CD4-positive, alpha-beta T cell treated with Interleukin-12 subunit alpha and Interleukin-12 subunit beta, for 1 hour (primary cell): ENCODE data around the gene ARHGAP8.
"Not testable (repeated sequence)": the region's sequence is repeated elsewhere in the genome, so short reads cannot be mapped to it uniquely, and the experiment has no call there.

ENCODE experiments used
- DNase-seq: peaks from one replicate; pipeline ENCODE4 v3.0.0-alpha.2; 2020

Gene ARHGAP8

DNA sequence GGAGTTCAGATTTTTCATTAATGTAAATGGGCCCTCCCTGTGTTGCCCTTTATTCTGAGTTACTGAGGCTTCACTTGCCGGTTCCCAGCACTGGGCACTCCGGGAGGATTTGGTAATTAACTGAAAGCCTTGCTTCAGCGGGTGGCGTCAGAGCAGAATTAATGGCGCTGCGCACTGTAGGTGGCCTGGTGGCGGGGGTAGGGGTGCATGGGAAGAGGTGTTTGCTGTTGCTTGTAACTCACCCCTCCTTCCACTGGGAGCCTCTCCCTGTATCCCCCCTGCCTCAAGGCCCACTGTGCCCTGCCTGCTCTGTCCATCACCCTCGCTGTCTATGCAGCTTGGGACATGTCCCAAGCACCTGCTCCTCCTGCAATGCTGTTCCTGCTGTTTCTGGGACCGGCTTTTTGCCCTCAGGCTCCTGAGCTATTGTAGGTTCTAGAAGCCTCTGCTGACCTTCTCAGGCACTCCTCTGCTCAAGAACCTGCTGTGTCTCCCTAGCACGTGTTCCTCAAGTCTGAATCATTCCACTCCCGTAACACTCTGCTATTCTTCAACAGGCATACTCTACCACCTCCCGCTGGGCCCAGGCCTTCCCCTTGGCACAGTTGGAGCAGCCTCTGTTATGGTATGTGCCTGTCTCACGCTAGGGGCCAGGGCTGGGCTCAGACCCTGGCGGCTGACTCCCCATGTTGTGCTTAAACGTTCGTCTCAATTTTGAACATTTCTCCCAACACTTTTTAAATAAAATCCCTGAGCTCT lies 24.4 kb downstream of the ARHGAP8 start:
- no peak for DNase-seq

- DNase-seq: no peak
Measured at GRCh38 chr22:44777364-44777755, 25.0 kb downstream of the ARHGAP8 start.

DNA sequence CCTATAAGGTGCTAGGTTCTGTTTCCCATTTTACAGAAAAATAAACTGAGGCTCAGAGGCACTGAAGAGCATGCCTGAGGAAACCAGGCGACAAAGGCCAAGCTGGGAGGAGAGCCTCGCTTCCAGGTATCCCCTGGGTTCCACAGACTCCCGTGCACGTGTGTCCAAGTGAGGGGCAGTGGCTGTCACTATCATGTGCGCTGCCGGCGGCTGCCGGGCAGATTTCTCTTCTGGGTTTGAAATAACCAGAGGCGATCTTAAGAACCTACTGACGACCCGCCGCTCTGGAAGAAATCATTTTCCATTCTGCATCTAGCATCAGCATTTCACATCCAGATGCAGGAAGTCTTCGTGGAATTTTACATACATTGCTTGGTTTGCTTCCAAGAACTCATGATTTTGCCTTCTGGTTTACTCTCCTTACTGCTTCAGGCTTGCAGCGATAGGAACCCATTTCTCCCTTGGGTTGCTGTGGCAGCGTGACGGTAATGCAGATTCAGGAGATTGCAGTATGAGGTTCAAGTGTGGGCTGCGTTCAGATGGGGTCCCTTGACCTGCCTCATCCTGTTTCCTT lies 28.6 kb downstream of the ARHGAP8 start:
- no peak for DNase-seq

DNA sequence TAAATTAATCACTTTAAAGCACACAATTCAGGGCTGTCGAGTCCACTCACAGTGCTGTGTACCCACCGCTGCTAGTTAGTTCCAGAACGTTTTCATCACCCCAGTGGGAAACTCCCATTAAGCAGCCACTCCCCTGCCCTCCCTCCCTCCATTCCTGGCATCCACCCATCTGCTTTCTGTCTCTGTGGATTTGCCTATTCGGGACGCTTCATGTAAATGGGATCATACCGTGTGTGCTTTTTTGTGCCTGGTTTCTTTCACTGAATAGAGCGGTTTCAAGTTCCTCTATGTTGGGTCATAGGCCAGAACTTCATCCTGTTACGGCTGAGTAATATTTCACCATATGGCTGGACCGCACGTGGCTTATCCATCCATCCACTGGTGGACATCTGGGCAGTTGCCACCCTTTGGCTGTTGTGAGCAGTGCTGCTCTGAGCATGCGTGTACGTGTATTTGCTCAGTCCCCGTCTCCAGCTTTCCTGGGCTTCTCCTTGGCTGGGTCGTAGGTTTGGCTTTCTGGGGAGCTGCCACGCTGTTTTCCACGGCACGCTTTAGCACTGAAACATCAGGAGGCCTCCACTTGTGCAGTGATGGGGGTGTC lies 30.1 kb downstream of the ARHGAP8 start:
- DNase-seq: no peak

DNA sequence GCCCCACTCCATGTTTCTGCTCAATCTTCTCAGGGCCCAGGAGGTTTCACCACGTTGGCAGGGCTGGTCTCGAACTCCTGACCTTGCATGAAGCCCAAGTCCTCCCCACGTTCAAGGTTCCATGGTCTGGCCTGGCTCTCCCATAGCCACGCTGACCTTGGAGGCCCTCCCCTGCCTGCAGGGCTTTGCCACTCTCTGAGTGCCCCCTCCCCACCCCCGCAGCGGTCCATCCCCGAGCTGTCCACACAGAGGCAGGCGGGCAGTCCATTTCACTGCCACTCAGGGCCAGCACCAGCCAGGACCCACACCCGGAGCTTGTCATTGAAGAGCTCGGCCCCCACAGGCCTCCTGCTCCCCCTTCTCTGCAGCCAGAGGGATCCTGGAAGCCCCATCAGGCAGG lies 30.7 kb downstream of the ARHGAP8 start:
- no peak for DNase-seq

DNA sequence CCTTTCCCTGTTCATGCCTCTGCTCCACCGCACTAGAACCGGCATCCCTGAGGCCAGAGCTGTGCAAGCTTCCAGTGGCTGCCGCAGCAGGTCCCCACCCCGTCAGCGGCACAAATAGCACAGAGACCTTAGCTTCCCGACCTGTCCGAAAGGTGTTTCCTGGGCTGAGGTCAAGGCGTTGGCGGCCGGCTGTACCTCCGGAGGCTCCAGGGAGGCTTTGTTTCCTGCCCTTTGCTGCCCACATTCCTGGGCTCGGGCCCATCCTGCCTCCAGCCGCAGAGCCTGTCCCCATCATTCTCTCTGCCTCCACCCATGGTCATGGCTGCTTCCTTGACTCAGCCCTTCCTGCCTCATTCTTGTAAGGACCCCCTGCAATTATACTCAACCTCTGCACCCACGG lies 31.2 kb downstream of the ARHGAP8 start:
- no peak for DNase-seq

DNA sequence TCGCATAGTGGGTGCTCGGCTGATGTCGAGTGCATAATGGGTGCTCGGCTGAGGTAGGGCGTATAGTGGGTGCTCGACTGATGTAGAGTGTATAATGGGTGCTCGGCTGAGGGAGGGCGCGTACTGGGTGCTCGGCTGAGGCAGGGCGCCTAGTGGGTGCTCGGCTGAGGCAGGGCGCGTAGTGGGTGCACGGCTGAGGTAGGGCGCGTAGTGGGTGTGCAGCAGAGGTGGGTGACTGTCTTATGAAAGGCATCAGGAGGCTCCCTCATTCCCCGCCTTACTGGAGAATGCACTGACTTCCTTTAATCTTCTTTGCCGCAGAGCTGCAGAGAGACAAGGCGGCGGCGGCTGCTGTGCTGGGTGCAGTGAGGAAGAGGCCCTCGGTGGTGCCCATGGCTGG lies 33.8 kb downstream of the ARHGAP8 start:
- no peak for DNase-seq

- DNase-seq: no peak
Measured at GRCh38 chr22:44786610-44787009, 34.2 kb downstream of the ARHGAP8 start.

GRCh38 chr22:44787832-44788231 lies 35.5 kb downstream of the ARHGAP8 start:
- no peak for DNase-seq

- no peak for DNase-seq
Measured at GRCh38 chr22:44793106-44793505, 40.7 kb downstream of the ARHGAP8 start.

GRCh38 chr22:44793506-44794172 lies 41.3 kb downstream of the ARHGAP8 start:
- no peak for DNase-seq

DNA sequence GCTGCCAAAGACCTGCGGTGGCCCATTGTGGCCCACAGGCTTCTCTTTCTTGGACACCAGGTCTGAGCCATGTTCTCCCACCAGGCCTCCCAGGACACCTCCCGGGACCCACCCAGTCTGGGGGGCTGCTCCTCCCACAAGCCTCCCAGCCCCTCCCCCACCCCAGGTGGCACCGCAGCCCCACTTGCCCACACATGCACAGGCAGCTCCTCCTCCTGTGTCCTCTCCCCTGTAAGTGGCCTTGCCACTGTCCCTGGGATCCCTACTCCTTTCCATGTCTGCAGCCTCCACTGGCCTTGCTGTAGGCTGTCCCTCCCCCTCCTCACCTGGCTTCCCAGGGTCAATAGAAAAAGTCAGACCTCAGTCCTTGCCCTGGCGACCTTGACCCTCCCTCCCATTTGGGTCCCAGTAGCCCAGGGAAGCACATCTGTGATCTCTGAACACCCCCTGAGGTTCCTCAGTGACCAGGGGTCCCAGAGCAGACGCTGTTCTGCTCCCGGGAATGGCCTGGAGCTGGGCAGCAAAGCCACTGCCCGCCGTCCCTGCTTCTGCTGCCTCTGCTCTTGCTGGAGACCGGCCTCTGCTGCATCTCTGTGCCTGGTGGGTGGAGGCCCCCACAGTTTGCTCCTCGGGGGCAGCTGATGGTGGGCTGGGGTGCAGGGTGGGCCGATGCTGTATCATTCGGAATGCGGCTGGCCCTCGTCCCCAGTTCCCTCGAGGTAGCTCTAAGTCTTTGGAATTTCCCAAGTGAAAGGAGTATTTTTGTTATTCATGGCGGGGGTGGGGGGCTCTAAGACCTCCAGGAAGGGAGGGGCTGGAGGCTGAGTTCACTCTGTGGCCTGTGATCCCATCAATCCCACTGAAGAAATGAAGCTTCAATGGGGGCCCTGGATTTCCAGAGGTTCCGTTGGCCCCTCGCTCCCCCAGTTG lies 43.6 kb downstream of the ARHGAP8 start:
- no peak for DNase-seq

DNA sequence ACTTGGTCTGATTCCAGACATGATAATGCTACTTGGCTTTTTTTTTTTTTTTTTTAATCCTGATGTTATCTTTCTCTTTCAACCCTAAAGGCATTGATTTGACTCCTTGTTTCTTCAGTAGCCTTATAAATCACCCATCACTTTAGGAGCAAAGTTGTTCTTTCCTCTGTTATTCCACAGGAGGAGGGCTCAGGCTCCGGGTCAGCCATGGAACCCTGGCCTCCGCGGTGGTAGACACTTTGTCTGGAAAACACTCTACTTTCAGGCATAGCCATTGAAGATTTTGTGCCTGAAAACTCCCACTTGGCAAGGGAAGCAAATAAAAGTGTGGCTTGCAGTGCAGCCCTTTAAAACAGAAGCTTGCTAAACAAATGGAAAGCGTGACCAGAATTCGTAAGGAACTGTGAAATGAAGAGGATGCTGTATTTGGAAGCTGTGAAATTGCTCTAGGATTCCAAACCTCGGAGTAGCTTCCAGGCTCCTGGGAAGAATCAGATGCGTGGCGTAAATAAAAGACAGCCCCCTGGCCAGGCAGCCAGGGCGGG lies 44.9 kb downstream of the ARHGAP8 start:
- no peak for DNase-seq

- DNase-seq: no peak
Measured at GRCh38 chr22:44799077-44799945, 46.9 kb downstream of the ARHGAP8 start.

GRCh38 chr22:44799946-44800634 lies 47.7 kb downstream of the ARHGAP8 start:
- DNase-seq: not testable (repeated sequence)

DNA sequence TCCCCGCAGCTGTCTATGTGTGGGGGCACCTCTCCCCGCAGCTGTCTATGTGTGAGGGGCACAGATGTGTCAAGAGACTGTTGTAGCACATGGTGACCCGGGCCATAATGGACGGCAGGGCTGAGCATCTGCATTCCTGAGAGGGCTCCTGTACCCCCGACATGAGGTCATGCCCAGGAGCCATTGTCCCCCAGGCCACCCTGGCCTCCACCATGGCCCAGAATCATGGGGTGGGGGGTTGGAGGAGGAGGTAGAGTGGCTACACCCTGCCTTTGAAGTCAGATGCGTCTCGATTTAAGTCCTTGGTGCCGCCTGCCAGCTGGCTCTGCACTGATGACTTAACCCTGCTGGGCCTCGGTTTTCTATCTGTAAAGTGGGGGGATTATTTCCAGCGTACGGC lies 49.1 kb downstream of the ARHGAP8 start:
- no peak for DNase-seq

DNA sequence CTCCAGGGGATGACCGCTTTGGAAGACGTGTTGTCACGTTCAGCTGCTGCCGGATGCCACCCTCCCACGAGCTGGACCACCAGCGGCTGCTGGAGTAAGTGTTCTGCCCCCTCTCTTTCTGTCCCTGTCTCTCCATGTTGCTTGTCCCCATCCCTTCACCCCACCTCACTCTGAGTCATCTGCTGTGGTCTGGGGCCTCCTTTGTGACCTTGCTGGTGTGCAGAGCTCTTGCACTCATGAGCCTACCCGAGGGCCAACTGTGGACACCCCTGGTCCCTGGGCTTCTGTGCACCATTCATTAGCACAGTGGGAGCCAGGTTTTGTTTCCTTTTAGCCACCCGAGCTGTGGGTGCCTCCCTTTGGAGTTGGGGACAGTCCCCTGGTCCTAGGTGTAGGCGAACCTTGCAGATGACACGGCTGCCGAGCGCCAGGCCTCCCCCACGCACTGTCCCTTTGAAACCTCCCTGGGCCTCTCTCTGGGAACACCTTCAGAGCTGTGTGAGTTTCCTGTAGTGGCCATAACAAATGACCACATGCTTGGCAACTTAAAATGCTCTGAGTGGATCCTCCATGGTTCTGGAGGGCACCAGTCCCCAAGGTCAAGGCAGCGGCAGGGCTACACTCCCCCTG lies 49.8 kb downstream of the ARHGAP8 start:
- no peak for DNase-seq

GRCh38 chr22:44802956-44803355 lies 50.6 kb downstream of the ARHGAP8 start:
- DNase-seq: no peak

DNA sequence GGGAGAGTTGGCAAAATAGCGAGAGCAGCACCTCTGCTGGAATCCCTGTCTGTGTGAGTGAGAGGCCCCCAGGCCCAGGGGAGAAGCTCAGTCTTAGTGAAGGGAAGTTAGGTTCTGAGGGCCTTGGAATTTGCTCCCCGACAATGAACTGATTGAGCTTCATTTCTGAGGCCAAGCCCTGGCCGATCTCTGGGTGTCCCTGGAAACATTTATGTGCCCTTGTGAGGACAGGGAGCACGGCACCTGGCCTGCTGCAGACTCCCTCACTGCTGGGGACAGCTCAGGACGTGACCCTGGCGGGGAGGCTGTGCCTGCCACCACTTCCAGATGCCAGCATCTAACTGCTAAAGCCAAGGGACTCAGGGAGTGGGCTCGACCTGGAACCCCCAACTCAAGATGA lies 52.0 kb downstream of the ARHGAP8 start:
- DNase-seq: no peak

GRCh38 chr22:44805711-44806110 lies 53.3 kb downstream of the ARHGAP8 start:
- DNase-seq: no peak
